ENCODE measurements around the gene PLK3.

GRCh38 chr1:44790968-44791801 lies 9.0 kb upstream of the PLK3 start:
- no peak for TF ChIP-seq CTCF (IDR thresholded peaks at IDR 0.05)
- TF ChIP-seq ZFX (IDR thresholded peaks at IDR 0.05; ENCODE audit: borderline replicate concordance), result no peak
